Measurements from ENCODE around the gene MEF2D. TPM values are rescaled to one million over a fixed set of nuclear protein-coding genes. Genes with fewer than 3 reads are reported as not detected.

Gene MEF2D
- total RNA-seq, 1 experiment from 2014 or later: 18.3 TPM

GRCh38 chr1:156455362-156455761 is 45.2 kb downstream of the MEF2D start:
- BruUV-seq (replicated peaks): no TSS peak
- POLR2A ChIA-PET (ENCODE audit: low non-redundant PET): no interaction called here
- H3K4me1 ChIP-seq (ENCODE audit: insufficient read depth, low read length, poor library complexity, severe bottlenecking): no peaks in the 10 kb centered on the region
- no peak for DNase-seq (ENCODE audit: low spot score)
- H3K36me3 ChIP-seq (ENCODE audit: insufficient read depth, low read length, poor library complexity, severe bottlenecking): no peaks in the 10 kb centered on the region
- no peaks in the 10 kb centered on the region for H3K9me3 ChIP-seq (ENCODE audit: low read depth, low read length, poor library complexity, severe bottlenecking)
- H3K27ac ChIP-seq (ENCODE audit: low read depth, low read length, poor library complexity, severe bottlenecking): no peak overlapping the region
- CTCF ChIA-PET: no interaction called here
- intact Hi-C loops (cut with micrococcal nuclease; ENCODE audit: unreplicated experiment): no loop called here
- peaks cover 3% of the 10 kb centered on the region for H3K27me3 ChIP-seq (replicated peaks; ENCODE audit: insufficient read depth, low read depth, low read length, poor library complexity)
- H3K4me3 ChIP-seq (ENCODE audit: low read depth, low read length, poor library complexity, severe bottlenecking): no peak overlapping the region
- TF ChIP-seq EZH2 (IDR thresholded peaks at IDR 0.05; ENCODE audit: borderline replicate concordance, low read depth, low read length, poor library complexity, severe bottlenecking) (no peak), CTCF (conservative IDR thresholded peaks at IDR 0.05; ENCODE audit: low read depth, low read length) (no peak)

- Histone ChIP-seq H3K36me3 (ENCODE audit: insufficient read depth, low read length, poor library complexity, severe bottlenecking) (no peaks in the 10 kb centered on the region), H3K4me1 (ENCODE audit: insufficient read depth, low read length, poor library complexity, severe bottlenecking) (no peaks in the 10 kb centered on the region), H3K27ac (ENCODE audit: low read depth, low read length, poor library complexity, severe bottlenecking) (no peak overlapping the region), H3K27me3 (replicated peaks; ENCODE audit: insufficient read depth, low read depth, low read length, poor library complexity) (peaks cover 3% of the 10 kb centered on the region), H3K4me3 (ENCODE audit: low read depth, low read length, poor library complexity, severe bottlenecking) (no peak overlapping the region), H3K9me3 (ENCODE audit: low read depth, low read length, poor library complexity, severe bottlenecking) (no peaks in the 10 kb centered on the region)
- TF ChIP-seq CTCF (conservative IDR thresholded peaks at IDR 0.05; ENCODE audit: low read depth, low read length) (no peak), EZH2 (IDR thresholded peaks at IDR 0.05; ENCODE audit: borderline replicate concordance, low read depth, low read length, poor library complexity, severe bottlenecking) (no peak)
- POLR2A ChIA-PET (ENCODE audit: low non-redundant PET): no interaction called here
- CTCF ChIA-PET: interaction anchor here (0.6 kb wide), 1 partner anchor 224 kb away, joined by 7 read pairs; no protein-coding TSS in a partner anchor
- no TSS peak for BruUV-seq (replicated peaks)
- no peak for DNase-seq (ENCODE audit: low spot score)
- intact Hi-C loops (cut with micrococcal nuclease; ENCODE audit: unreplicated experiment): no loop called here
These were observed 47.7 kb downstream of the MEF2D start for GRCh38 chr1:156452907-156453306.

DNA sequence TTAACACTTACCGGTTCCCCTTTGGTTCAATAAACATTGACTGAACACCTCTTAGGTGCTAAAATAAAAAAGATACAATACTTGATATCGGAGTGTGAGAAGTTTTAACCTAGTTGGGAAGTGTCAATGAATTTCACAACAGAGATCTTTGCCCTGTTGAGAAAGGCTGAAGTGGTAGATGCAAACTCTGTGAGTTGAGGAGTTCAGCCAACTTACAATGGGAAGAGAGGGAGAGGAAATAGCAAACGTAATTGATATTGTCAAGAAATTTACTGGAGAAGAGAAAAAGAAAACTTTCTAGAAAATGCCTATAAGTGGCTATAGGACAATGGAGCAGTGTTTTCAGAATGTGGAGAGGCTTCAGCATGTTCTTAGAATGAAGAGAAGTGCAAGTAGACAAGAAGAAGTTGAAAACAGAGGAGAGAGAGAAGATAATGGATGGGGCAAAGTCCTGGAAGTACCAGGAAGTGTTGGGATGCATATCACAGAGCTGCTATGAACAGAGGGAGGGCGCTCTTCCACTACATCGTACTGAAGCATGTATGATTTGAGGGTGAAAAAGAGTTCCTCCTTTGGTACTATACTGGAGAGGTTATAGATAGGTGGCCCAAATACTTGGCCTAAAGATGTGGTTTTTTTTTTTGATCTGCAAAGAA is 48.9 kb downstream of the MEF2D start:
- ChIA-PET CTCF (no interaction called here), POLR2A (ENCODE audit: low non-redundant PET) (no interaction called here)
- intact Hi-C loops (cut with micrococcal nuclease; ENCODE audit: unreplicated experiment): no loop called here
- no TSS peak for BruUV-seq (replicated peaks)
- Histone ChIP-seq H3K4me1 (ENCODE audit: insufficient read depth, low read length, poor library complexity, severe bottlenecking) (no peaks in the 10 kb centered on the region), H3K27me3 (replicated peaks; ENCODE audit: insufficient read depth, low read depth, low read length, poor library complexity) (peaks cover 3% of the 10 kb centered on the region), H3K27ac (ENCODE audit: low read depth, low read length, poor library complexity, severe bottlenecking) (no peak overlapping the region), H3K9me3 (ENCODE audit: low read depth, low read length, poor library complexity, severe bottlenecking) (no peaks in the 10 kb centered on the region), H3K36me3 (ENCODE audit: insufficient read depth, low read length, poor library complexity, severe bottlenecking) (no peaks in the 10 kb centered on the region), H3K4me3 (ENCODE audit: low read depth, low read length, poor library complexity, severe bottlenecking) (no peak overlapping the region)
- DNase-seq (ENCODE audit: low spot score): no peak
- TF ChIP-seq CTCF (conservative IDR thresholded peaks at IDR 0.05; ENCODE audit: low read depth, low read length) (peak; percentile 24; the same call in 1 of the 2 replicates), EZH2 (IDR thresholded peaks at IDR 0.05; ENCODE audit: borderline replicate concordance, low read depth, low read length, poor library complexity, severe bottlenecking) (no peak)

Data from A673 (cell line).